Natural killer cell treated with Interleukin-12 subunit alpha and Interleukin-12 subunit beta and Interleukin-15 and Interleukin-18, amount 100 ng/mL, for 72 hours (primary cell): Measurements from ENCODE around the gene LTBP3. TPM values are rescaled to one million over a fixed set of nuclear protein-coding genes. Genes with fewer than 3 reads are reported as not detected.
A peak's percentile ranks its signal among the peaks of the same experiment; 100 is the strongest.
"Not testable (repeated sequence)": the region's sequence is repeated elsewhere in the genome, so short reads cannot be mapped to it uniquely, and the experiment has no call there.

Experiments used
- ATAC-seq, 2 donors: fragments of 150-1000 bp; cut with Tn5 transposase in 1 of 2; sonication (Bioruptor Pico), chemical (Tn5 transposase) in 1 of 2; 2 replicates each; pipeline ENCODE4 v1.10.0; 2021
- DNase-seq: peaks from one replicate; pipeline ENCODE4 v3.0.0; 2022; ENCODE audit warnings: low spot score
- H3K27ac Mint-ChIP-seq, 2 donors: 1 replicate in 1 of 2; 2 replicates in 1 of 2; pipeline ENCODE4 v1.8.0; 2022; ENCODE audit warnings: mixed read lengths in 2 of 2, mild to moderate bottlenecking in 1 of 2, moderate library complexity in 1 of 2
- H3K27me3 Mint-ChIP-seq, 2 donors: 1 replicate in 1 of 2; 2 replicates in 1 of 2; pipeline ENCODE4 v1.8.0; 2022; ENCODE audit warnings: mixed read lengths in 2 of 2
- H3K36me3 Mint-ChIP-seq: one replicate; pipeline ENCODE4 v1.8.0; 2022; ENCODE audit warnings: mixed read lengths
- H3K4me1 Mint-ChIP-seq, 2 donors: 1 replicate in 1 of 2; 2 replicates in 1 of 2; pipeline ENCODE4 v1.8.0; 2022; ENCODE audit warnings: low read depth in 2 of 2, mixed read lengths in 2 of 2, mild to moderate bottlenecking in 1 of 2
- H3K4me3 Mint-ChIP-seq: one replicate; pipeline ENCODE4 v1.8.0; 2022; ENCODE audit warnings: mixed read lengths
- H3K9me3 Mint-ChIP-seq: 2 replicates; pipeline ENCODE4 v1.8.0; 2022; ENCODE audit warnings: mixed read lengths
- total RNA-seq, 2 donors: library from RNA; stranded (reverse); gene quantifications; one replicate each; pipeline ENCODE4 v1.2.3, GENCODE V29; 2022

The LTBP3 gene
- total RNA-seq, 2 donors from 2014 or later, result 42.3 to 60.2 TPM

GRCh38 chr11:65572356-65573051 lies 14.3 kb upstream of the LTBP3 start, which contains the start of gene FAM89B:
TSS of gene FAM89B (plus strand) at chr11:65572538. CDS start at chr11:65572670, 132 bp downstream.
- Mint-ChIP-seq H3K27me3 (no peaks in the 10 kb centered on the region), H3K4me3 (peak within 1 kb of the TSS; percentile 89), H3K36me3 (no peaks in the 10 kb centered on the region), H3K4me1 (peaks cover 49 to 63% of the 10 kb centered on the region in 2 donors), H3K27ac (peak within 1 kb of the TSS; percentile 87 to 99), H3K9me3 (no peaks in the 10 kb centered on the region)
- DNase-seq (peak; percentile 90), ATAC-seq (peak; percentile 7 to 22)

DNA sequence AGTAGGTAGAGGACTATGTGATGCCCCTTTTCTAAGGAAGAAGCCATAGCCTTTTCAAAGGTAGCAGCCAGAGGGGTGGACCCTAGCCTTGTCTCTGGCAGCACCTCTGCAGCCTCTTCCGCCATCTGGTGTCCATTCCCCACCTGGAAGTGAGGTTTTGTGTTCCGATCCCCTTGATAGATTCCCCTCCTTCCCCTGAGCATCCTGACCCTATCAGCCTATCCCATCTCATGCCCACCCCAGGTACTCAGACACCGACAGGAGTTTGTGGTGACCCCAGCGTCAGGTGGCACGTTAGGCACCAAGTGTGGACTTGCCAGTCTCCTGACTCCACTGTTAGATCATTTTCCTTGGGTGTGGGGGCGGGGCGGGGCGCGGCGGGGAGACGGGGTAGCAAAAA lies 13.8 kb upstream of the LTBP3 start:
- Mint-ChIP-seq H3K27me3 (no peaks in the 10 kb centered on the region), H3K36me3 (no peaks in the 10 kb centered on the region), H3K27ac (peak overlapping the region; percentile 87 to 99), H3K4me3 (peak overlapping the region; percentile 89), H3K9me3 (no peaks in the 10 kb centered on the region), H3K4me1 (peaks cover 49 to 63% of the 10 kb centered on the region in 2 donors)
- DNase-seq, result no peak
- no peak for ATAC-seq

DNA sequence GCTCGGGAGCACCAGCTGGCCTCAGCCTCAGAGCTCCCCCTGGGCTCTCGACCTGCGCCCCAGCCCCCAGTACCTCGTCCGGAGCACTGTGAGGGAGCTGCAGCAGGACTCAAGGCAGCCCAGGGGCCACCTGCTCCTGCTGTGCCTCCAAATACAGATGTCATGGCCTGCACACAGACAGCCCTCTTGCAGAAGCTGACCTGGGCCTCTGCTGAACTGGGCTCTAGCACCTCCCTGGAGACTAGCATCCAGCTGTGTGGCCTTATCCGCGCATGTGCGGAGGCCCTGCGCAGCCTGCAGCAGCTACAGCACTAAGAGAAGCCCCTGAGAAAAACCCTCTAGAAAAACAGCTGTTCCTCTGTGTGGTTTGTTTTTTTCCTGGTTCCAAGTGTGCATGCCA lies 13.3 kb upstream of the LTBP3 start:
- H3K27me3 Mint-ChIP-seq, result no peaks in the 10 kb centered on the region
- H3K4me3 Mint-ChIP-seq, result peak overlapping the region; percentile 89
- H3K4me1 Mint-ChIP-seq, result peaks cover 55 to 69% of the 10 kb centered on the region in 2 donors
- ATAC-seq, result no peak
- no peaks in the 10 kb centered on the region for H3K36me3 Mint-ChIP-seq
- no peak for DNase-seq
- no peaks in the 10 kb centered on the region for H3K9me3 Mint-ChIP-seq
- H3K27ac Mint-ChIP-seq, result peak overlapping the region; percentile 87 to 99

DNA sequence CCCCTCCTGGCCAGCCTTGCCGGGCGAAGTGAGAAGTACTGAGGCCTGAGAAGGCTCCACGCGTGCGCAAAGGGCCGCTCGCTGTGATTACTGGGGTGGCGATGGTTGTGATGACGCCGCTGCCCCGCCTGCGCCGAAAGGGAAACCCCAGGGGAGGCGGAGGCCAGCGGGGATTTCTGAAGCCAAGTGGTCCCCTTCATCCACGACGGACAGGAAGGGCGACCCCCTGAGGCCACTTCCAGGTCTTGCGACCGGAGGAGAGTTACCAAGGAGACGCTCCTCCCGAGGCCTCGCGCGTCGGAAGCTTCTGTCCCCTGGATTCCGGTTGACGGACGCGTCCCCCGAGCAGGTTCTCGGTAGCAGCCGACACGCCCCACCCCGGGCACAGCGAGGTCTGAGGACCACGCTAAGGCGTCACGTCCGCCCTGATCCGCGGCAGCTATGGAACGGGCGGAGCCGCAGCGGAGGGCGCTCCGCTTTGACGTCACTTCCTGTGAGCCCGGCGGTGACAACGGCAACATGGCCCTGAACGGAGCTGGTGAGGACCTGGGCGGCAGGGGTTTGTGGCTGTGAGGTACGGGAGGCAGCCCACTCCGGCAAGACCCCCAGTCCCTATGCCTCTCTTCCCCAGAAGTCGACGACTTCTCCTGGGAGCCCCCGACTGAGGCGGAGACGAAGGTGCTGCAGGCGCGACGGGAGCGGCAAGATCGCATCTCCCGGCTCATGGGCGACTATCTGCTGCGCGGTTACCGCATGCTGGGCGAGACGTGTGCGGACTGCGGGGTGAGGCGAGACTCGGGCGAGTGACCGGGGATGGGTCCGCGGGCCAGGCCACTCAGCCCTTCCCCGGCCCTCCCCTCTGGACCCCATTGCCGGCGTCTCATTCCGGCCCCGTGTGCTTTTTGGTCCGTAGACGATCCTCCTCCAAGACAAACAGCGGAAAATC lies 12.1 kb upstream of the LTBP3 start, which contains the start of gene ZNRD2:
TSS of gene ZNRD2 (plus strand) at position 505 of the 946 bp plus-strand sequence. CDS start at position 520, 15 bp downstream.
- Mint-ChIP-seq H3K4me1 (peaks cover 63 to 76% of the 10 kb centered on the region in 2 donors), H3K27me3 (no peaks in the 10 kb centered on the region), H3K9me3 (no peaks in the 10 kb centered on the region), H3K4me3 (peak within 1 kb of the TSS; percentile 89), H3K36me3 (no peaks in the 10 kb centered on the region), H3K27ac (peak within 1 kb of the TSS; percentile 87 to 99)
- DNase-seq (peak; percentile 100), ATAC-seq (peak; percentile 86 to 89)

- no peak for DNase-seq
- Mint-ChIP-seq H3K4me1 (peaks cover 62 to 76% of the 10 kb centered on the region in 2 donors), H3K27ac (peak overlapping the region; percentile 87 to 99), H3K36me3 (no peaks in the 10 kb centered on the region), H3K4me3 (peak overlapping the region; percentile 89), H3K9me3 (no peaks in the 10 kb centered on the region), H3K27me3 (no peaks in the 10 kb centered on the region)
- peak; percentile 11 to 18 for ATAC-seq
Observed at GRCh38 chr11:65569164-65569972, 11.2 kb upstream of the LTBP3 start.

- H3K9me3 Mint-ChIP-seq, result no peaks in the 10 kb centered on the region
- H3K36me3 Mint-ChIP-seq, result no peaks in the 10 kb centered on the region
- H3K27ac Mint-ChIP-seq, result peak overlapping the region; percentile 95 to 98
- DNase-seq (peak; percentile 58), ATAC-seq (peak in 1 of 2 donors; percentile 1)
- H3K4me3 Mint-ChIP-seq, result peak overlapping the region; percentile 82
- peaks cover 49 to 58% of the 10 kb centered on the region in 2 donors for H3K4me1 Mint-ChIP-seq
- H3K27me3 Mint-ChIP-seq, result no peaks in the 10 kb centered on the region
Observed at GRCh38 chr11:65565624-65566453, 7.7 kb upstream of the LTBP3 start.

DNA sequence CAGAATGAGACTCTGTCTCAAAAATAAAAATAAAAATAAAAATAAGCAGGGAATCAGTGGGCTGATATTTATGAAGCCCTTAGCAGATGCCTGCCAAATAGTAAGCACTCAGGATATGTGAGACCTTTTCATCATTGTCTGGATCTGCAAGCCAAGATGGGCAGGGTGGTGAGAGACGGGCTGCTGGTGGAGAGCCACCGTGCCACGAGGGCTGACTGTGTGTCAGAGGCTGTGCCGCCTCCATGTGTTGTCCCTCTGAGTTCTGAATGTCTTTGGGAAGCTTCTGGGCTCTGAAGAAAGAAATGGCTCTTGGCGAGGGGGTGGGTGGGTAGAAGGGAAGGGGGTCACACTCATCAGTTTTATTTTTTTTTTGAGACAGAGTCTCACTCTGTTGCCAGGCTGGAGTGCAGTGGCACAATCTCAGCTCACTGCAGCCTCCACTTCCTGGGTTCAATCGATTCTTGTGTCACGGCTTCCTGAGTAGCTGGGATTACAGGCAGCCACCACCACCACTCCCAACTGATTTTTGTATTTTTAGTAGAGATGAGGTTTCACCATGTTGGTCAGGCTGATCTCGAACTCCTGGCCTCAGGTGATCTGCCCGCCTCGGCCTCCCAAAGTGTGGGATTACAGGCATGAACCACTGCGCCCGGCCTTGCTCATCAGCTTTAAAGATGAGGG lies 6.9 kb upstream of the LTBP3 start:
- Mint-ChIP-seq H3K4me1 (peaks cover 51 to 58% of the 10 kb centered on the region in 2 donors), H3K4me3 (peak overlapping the region; percentile 82), H3K27ac (peak overlapping the region; percentile 95 to 98)
- not testable (repeated sequence) for H3K36me3 Mint-ChIP-seq, H3K9me3 Mint-ChIP-seq, H3K27me3 Mint-ChIP-seq, ATAC-seq
- peak; percentile 58 for DNase-seq

GRCh38 chr11:65563601-65564000 lies 5.4 kb upstream of the LTBP3 start:
- H3K9me3 Mint-ChIP-seq, result no peaks in the 10 kb centered on the region
- no peaks in the 10 kb centered on the region for H3K27me3 Mint-ChIP-seq
- H3K36me3 Mint-ChIP-seq, result no peaks in the 10 kb centered on the region
- H3K27ac Mint-ChIP-seq, result peak overlapping the region; percentile 84 to 95
- peaks cover 47 to 48% of the 10 kb centered on the region in 2 donors for H3K4me1 Mint-ChIP-seq
- no peak for DNase-seq
- no peak overlapping the region for H3K4me3 Mint-ChIP-seq
- no peak for ATAC-seq

- no peaks in the 10 kb centered on the region for H3K36me3 Mint-ChIP-seq
- peaks cover 40 to 42% of the 10 kb centered on the region in 2 donors for H3K4me1 Mint-ChIP-seq
- no peak overlapping the region for H3K4me3 Mint-ChIP-seq
- H3K9me3 Mint-ChIP-seq, result no peaks in the 10 kb centered on the region
- no peak for ATAC-seq
- H3K27me3 Mint-ChIP-seq, result no peaks in the 10 kb centered on the region
- H3K27ac Mint-ChIP-seq, result peak overlapping the region; percentile 84 to 95
- peak; percentile 60 for DNase-seq
Observed at GRCh38 chr11:65562788-65563187, 4.6 kb upstream of the LTBP3 start.

DNA sequence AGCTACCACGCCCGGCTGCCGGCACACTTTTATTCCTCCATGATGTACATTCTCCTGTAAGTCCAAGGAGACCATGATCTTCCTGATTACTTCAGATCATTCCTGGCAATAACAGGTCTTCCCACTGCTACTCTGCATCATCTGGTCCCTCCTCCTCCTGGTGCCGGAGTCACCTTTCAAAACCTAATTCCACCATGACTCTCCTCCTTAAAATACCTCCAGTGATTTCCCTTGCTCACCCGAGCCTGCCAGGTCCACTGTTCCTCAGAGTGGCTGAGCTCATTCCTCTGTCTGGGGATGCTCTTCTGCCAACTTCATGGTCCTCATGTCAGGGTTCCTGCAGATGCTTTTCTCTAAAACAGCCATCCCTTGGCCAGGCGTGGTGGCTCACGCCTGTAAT lies 3.9 kb upstream of the LTBP3 start:
- Mint-ChIP-seq H3K36me3 (no peaks in the 10 kb centered on the region), H3K27ac (peak overlapping the region in 1 of 2 donors; percentile 60), H3K27me3 (no peaks in the 10 kb centered on the region), H3K9me3 (no peaks in the 10 kb centered on the region), H3K4me1 (peaks cover 40 to 47% of the 10 kb centered on the region in 2 donors), H3K4me3 (no peak overlapping the region)
- DNase-seq, result no peak
- ATAC-seq, result no peak

GRCh38 chr11:65560555-65561418 lies 2.6 kb upstream of the LTBP3 start:
- peak overlapping the region; percentile 15 to 72 for H3K27ac Mint-ChIP-seq

More at GRCh38 chr11:65560555-65561418, 2.6 kb upstream of the LTBP3 start:
- ATAC-seq (no peak), DNase-seq (peak; percentile 51)
- Mint-ChIP-seq H3K36me3 (no peaks in the 10 kb centered on the region), H3K4me3 (no peak overlapping the region), H3K9me3 (no peaks in the 10 kb centered on the region), H3K27me3 (no peaks in the 10 kb centered on the region), H3K4me1 (peaks cover 36 to 44% of the 10 kb centered on the region in 2 donors)
